ENCODE data around the gene SYS1. TPM values are rescaled to one million over a fixed set of nuclear protein-coding genes. Genes with fewer than 3 reads are reported as not detected.

Gene SYS1
- total RNA-seq, 1 donor from 2014 or later: 25.2 TPM

DNA sequence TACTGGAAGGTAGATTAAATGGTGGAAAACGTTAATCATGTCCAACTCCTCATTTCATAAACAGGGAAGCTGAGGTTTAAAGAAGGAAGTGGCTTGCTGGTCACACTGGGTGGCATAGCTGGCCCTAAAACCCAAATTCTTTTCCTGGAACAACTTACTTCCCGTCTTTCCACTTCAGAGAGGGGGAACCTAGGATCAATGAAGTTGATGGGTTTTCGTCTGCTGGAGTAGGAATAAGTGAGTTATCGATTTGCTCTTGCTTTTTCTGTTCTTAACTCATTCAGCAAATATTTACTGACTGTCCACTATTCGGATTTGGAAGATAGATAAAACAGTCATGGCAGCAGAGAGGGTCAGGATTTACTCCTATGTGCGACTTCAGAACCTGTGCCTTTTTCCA lies 1.2 kb upstream of the SYS1 start:
- H3K4me3 Mint-ChIP-seq (ENCODE audit: unreplicated experiment): peak overlapping the region; percentile 27
- Histone ChIP-seq H3K4me2 (ENCODE audit: low read length) (no peak overlapping the region), H3K4me3 (ENCODE audit: insufficient read depth, low read depth, low read length) (no peak overlapping the region), H4K20me1 (ENCODE audit: insufficient read depth, low read length) (peaks cover 19% of the 10 kb centered on the region), H3K27me3 (ENCODE audit: insufficient read depth, low read length) (no peaks in the 10 kb centered on the region), H2AFZ (ENCODE audit: low read depth, low read length) (no peak overlapping the region), H3K9me3 (ENCODE audit: insufficient read depth, low read depth, low read length) (no peaks in the 10 kb centered on the region), H3K9ac (ENCODE audit: low read length) (no peak overlapping the region), H3K36me3 (ENCODE audit: insufficient read depth, low read length) (peaks cover 5% of the 10 kb centered on the region), H3K27ac (ENCODE audit: low read depth, low read length) (no peak overlapping the region), H3K79me2 (ENCODE audit: insufficient read depth, low read length) (peaks cover 28% of the 10 kb centered on the region), H3K4me1 (ENCODE audit: insufficient read depth, low read length) (peaks cover 46% of the 10 kb centered on the region)
- no peak for DNase-seq (ENCODE audit: low read depth)
- TF ChIP-seq, protein P1, sequence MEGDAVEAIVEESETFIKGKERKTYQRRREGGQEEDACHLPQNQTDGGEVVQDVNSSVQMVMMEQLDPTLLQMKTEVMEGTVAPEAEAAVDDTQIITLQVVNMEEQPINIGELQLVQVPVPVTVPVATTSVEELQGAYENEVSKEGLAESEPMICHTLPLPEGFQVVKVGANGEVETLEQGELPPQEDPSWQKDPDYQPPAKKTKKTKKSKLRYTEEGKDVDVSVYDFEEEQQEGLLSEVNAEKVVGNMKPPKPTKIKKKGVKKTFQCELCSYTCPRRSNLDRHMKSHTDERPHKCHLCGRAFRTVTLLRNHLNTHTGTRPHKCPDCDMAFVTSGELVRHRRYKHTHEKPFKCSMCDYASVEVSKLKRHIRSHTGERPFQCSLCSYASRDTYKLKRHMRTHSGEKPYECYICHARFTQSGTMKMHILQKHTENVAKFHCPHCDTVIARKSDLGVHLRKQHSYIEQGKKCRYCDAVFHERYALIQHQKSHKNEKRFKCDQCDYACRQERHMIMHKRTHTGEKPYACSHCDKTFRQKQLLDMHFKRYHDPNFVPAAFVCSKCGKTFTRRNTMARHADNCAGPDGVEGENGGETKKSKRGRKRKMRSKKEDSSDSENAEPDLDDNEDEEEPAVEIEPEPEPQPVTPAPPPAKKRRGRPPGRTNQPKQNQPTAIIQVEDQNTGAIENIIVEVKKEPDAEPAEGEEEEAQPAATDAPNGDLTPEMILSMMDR (IDR thresholded peaks at IDR 0.05; ENCODE audit: insufficient read depth, low read depth, low read length): no peak
- no peak for TF ChIP-seq EZH2 (IDR thresholded peaks at IDR 0.05; ENCODE audit: insufficient read depth, low read length)
- no peaks in the 10 kb centered on the region for H3K9me3 Mint-ChIP-seq (ENCODE audit: unreplicated experiment)
- H3K4me1 Mint-ChIP-seq (ENCODE audit: low read depth, unreplicated experiment): peaks cover 30% of the 10 kb centered on the region
- H3K36me3 Mint-ChIP-seq (ENCODE audit: low read depth, unreplicated experiment): no peaks in the 10 kb centered on the region
- H3K27me3 Mint-ChIP-seq (ENCODE audit: low read depth, unreplicated experiment): no peaks in the 10 kb centered on the region
- FAIRE-seq: no peak
- H3K27ac Mint-ChIP-seq (ENCODE audit: unreplicated experiment): no peak overlapping the region

DNA sequence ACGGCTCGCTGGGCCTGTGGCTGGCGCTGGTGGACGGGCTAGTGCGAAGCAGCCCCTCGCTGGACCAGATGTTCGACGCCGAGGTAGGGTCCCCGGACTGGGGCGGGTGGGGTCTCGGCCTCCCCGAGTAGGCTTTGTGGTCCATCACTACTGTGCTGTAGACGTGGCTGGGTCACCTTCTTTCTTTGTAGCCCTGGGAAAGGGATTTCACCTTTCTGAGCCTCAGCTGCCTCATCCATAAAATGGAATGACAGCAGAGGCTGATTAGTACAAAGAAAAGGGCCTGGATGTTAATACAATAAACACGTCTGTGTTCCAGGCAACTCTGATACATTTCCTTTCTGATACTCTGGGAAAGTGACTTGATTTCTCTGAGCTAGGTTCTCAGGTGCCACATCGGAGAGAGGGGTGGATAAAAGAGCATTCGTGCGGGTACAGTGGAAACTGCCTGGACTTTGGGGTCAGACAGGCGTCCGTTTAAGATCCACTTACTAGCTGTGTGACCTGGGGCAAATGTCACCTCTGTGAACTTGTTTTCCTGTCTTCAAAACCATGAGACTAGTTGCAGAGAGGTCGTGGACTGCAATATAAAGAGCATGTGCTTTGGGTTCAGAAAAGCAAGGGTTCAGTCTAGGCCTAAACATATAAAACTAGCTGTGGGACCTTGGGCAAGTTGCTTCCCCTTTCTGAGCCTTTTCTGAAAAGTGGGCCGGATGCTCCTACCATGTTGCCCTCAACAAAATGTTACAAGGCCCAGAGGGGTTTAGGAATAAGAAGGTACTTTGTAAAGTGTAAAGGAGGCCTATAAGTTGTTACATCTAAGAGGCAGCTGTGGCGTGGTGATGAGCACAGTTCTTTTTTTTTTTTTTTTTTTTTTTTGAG lies 896 bp downstream of the SYS1 start:
- H3K36me3 ChIP-seq (ENCODE audit: insufficient read depth, low read length): peaks cover 13% of the 10 kb centered on the region
- peaks cover 8% of the 10 kb centered on the region for H3K36me3 Mint-ChIP-seq (ENCODE audit: low read depth, unreplicated experiment)
- FAIRE-seq: no peak
- peak overlapping the region; percentile 83 for H3K4me3 ChIP-seq (ENCODE audit: insufficient read depth, low read depth, low read length)
- peak overlapping the region; percentile 92 for H3K4me2 ChIP-seq (ENCODE audit: low read length)
- peaks cover 28% of the 10 kb centered on the region for H3K79me2 ChIP-seq (ENCODE audit: insufficient read depth, low read length)
- peaks cover 19% of the 10 kb centered on the region for H3K4me1 Mint-ChIP-seq (ENCODE audit: low read depth, unreplicated experiment)
- no peaks in the 10 kb centered on the region for H3K9me3 Mint-ChIP-seq (ENCODE audit: unreplicated experiment)
- H3K4me3 Mint-ChIP-seq (ENCODE audit: unreplicated experiment): peak overlapping the region; percentile 94
- H3K4me1 ChIP-seq (ENCODE audit: insufficient read depth, low read length): peaks cover 29% of the 10 kb centered on the region
- H3K27me3 ChIP-seq (ENCODE audit: insufficient read depth, low read length): no peaks in the 10 kb centered on the region
- peaks cover 19% of the 10 kb centered on the region for H4K20me1 ChIP-seq (ENCODE audit: insufficient read depth, low read length)
- H3K27ac Mint-ChIP-seq (ENCODE audit: unreplicated experiment): peak overlapping the region; percentile 97
- H3K9ac ChIP-seq (ENCODE audit: low read length): peak overlapping the region; percentile 95
- peak overlapping the region; percentile 96 for H2AFZ ChIP-seq (ENCODE audit: low read depth, low read length)
- no peaks in the 10 kb centered on the region for H3K27me3 Mint-ChIP-seq (ENCODE audit: low read depth, unreplicated experiment)
- H3K9me3 ChIP-seq (ENCODE audit: insufficient read depth, low read depth, low read length): no peaks in the 10 kb centered on the region
- DNase-seq (ENCODE audit: low read depth): no peak
- no peak for TF ChIP-seq EZH2 (IDR thresholded peaks at IDR 0.05; ENCODE audit: insufficient read depth, low read length)
- TF ChIP-seq, protein P1 (IDR thresholded peaks at IDR 0.05; ENCODE audit: insufficient read depth, low read depth, low read length): no peak
- H3K27ac ChIP-seq (ENCODE audit: low read depth, low read length): peak overlapping the region; percentile 97
